Trophoblast cell (in vitro differentiated cells and primary cell): ENCODE measurements around the gene EXOC3L2.
A peak's percentile ranks its signal among the peaks of the same experiment; 100 is the strongest.

Experiments
- DNase-seq, 2 donors: peaks; one replicate each; pipeline ENCODE4 v3.0.0-alpha.2; 2016
- H2AFZ ChIP-seq: 2 replicates; pipeline ENCODE4 v1.6.1; 2013; ENCODE audit warnings: low read length, moderate library complexity, mild to moderate bottlenecking; ENCODE audit not compliant: insufficient read depth, poor library complexity
- H2AK5ac ChIP-seq: 2 replicates; pipeline ENCODE4 v1.6.1; 2013; ENCODE audit warnings: mild to moderate bottlenecking, low read length
- H2BK120ac ChIP-seq: 2 replicates; pipeline ENCODE4 v1.6.1; 2013; ENCODE audit warnings: low read length, mild to moderate bottlenecking, moderate library complexity; ENCODE audit not compliant: insufficient read depth, poor library complexity
- H2BK12ac ChIP-seq: 2 replicates; pipeline ENCODE4 v1.6.1; 2013; ENCODE audit warnings: mild to moderate bottlenecking, low read length, moderate library complexity
- H2BK5ac ChIP-seq: 2 replicates; pipeline ENCODE4 v1.6.1; 2013; ENCODE audit warnings: low read length, low read depth, moderate library complexity, mild to moderate bottlenecking; ENCODE audit not compliant: poor library complexity
- H3K14ac ChIP-seq: 2 replicates; pipeline ENCODE4 v1.6.1; 2013; ENCODE audit warnings: mild to moderate bottlenecking, low read length
- H3K18ac ChIP-seq: 2 replicates; pipeline ENCODE4 v1.6.1; 2013; ENCODE audit warnings: mild to moderate bottlenecking, low read length
- H3K23ac ChIP-seq: 2 replicates; pipeline ENCODE4 v1.6.1; 2013; ENCODE audit warnings: low read length
- H3K27ac ChIP-seq: 2 replicates; pipeline ENCODE4 v1.5.1; 2013; ENCODE audit warnings: low read depth, mild to moderate bottlenecking, inconsistent platforms, low read length, moderate library complexity
- H3K27me3 ChIP-seq: 2 replicates; pipeline ENCODE4 v1.6.1; 2013; ENCODE audit warnings: inconsistent platforms, mild to moderate bottlenecking, low read length, moderate library complexity; ENCODE audit not compliant: insufficient read depth
- H3K36me3 ChIP-seq, 2 experiments: 1 replicate in 1 of 2; 2 replicates in 1 of 2; pipeline ENCODE4 v1.6.1; 2013; ENCODE audit warnings: low read length in 2 of 2, mild to moderate bottlenecking in 2 of 2, moderate library complexity in 1 of 2; ENCODE audit not compliant: insufficient read depth in 2 of 2, control insufficient read depth in 1 of 2
- H3K4ac ChIP-seq: 2 replicates; pipeline ENCODE4 v1.6.1; 2013; ENCODE audit warnings: low read depth, mild to moderate bottlenecking, low read length, moderate library complexity
- H3K4me1 ChIP-seq, 2 experiments: 1 replicate in 1 of 2; 2 replicates in 1 of 2; pipeline ENCODE4 v1.6.1; 2013; ENCODE audit warnings: low read length in 2 of 2, mild to moderate bottlenecking in 2 of 2, moderate library complexity in 1 of 2; ENCODE audit not compliant: insufficient read depth in 2 of 2, control insufficient read depth in 1 of 2
- H3K4me2 ChIP-seq: 2 replicates; pipeline ENCODE4 v1.6.1; 2013; ENCODE audit warnings: inconsistent platforms, mild to moderate bottlenecking, low read length, moderate library complexity
- H3K4me3 ChIP-seq: 2 replicates; pipeline ENCODE4 v1.5.1; 2013; ENCODE audit warnings: mild to moderate bottlenecking, low read depth, low read length, inconsistent platforms
- H3K79me1 ChIP-seq: one replicate; pipeline ENCODE4 v1.6.1; 2013; ENCODE audit warnings: low read length
- H3K79me2 ChIP-seq: 2 replicates; pipeline ENCODE4 v1.6.1; 2013; ENCODE audit warnings: low read length, mild to moderate bottlenecking; ENCODE audit not compliant: control insufficient read depth, insufficient read depth, poor library complexity
- H3K9ac ChIP-seq: 2 replicates; pipeline ENCODE4 v1.6.1; 2013; ENCODE audit warnings: mild to moderate bottlenecking, low read length
- H3K9me3 ChIP-seq: 2 replicates; pipeline ENCODE4 v1.6.1; 2013; ENCODE audit warnings: low read depth, mild to moderate bottlenecking, control low read depth, inconsistent platforms, low read length; ENCODE audit not compliant: insufficient read depth
- H4K12ac ChIP-seq: 2 replicates; pipeline ENCODE4 v1.6.1; 2013; ENCODE audit warnings: low read depth, mild to moderate bottlenecking, low read length, moderate library complexity
- H4K8ac ChIP-seq: 2 replicates; pipeline ENCODE4 v1.6.1; 2013; ENCODE audit warnings: low read depth, mild to moderate bottlenecking, low read length, moderate library complexity
- H4K91ac ChIP-seq: one replicate; pipeline ENCODE4 v1.6.1; 2013; ENCODE audit warnings: low read depth, mild to moderate bottlenecking, low read length, moderate library complexity
- WGBS: extraction: QIAGEN DNeasy Blood & Tissue Kit; methylation state at CpG from one replicate; pipeline ENCODE4 v1.1.7; 2013; ENCODE audit warnings: missing lambda C conversion rate; ENCODE audit not compliant: insufficient read length, insufficient coverage; ENCODE audit errors: extremely low coverage; 5-methylcytosine and 5-hydroxymethylcytosine counted together

The EXOC3L2 gene

GRCh38 chr19:45180936-45181335 lies 64.3 kb downstream of the EXOC3L2 start:
- H2BK12ac ChIP-seq = no peak overlapping the region
- H3K79me1 ChIP-seq = peaks cover 14% of the 10 kb centered on the region
- no peak overlapping the region for H2AFZ ChIP-seq
- no peaks in the 10 kb centered on the region for H3K36me3 ChIP-seq
- H4K91ac ChIP-seq = no peak overlapping the region
- no peaks in the 10 kb centered on the region for H3K27me3 ChIP-seq
- no peak overlapping the region for H2BK5ac ChIP-seq
- H4K8ac ChIP-seq = no peak overlapping the region
- peaks cover 12% of the 10 kb centered on the region for H3K79me2 ChIP-seq
- no peak overlapping the region for H3K4ac ChIP-seq
- H3K9me3 ChIP-seq = peaks cover 2% of the 10 kb centered on the region
- H3K23ac ChIP-seq = no peak overlapping the region
- H3K4me3 ChIP-seq = no peak overlapping the region
- no peak overlapping the region for H4K12ac ChIP-seq
- peak overlapping the region; percentile 7 for H3K18ac ChIP-seq
- WGBS = no CpG with 5 or more reads among the region's 7 CpGs
- no peak overlapping the region for H2AK5ac ChIP-seq
- peaks cover 6 to 7% of the 10 kb centered on the region in 2 experiments for H3K4me1 ChIP-seq
- H3K9ac ChIP-seq = no peak overlapping the region
- no peak overlapping the region for H2BK120ac ChIP-seq
- no peak overlapping the region for H3K27ac ChIP-seq
- no peak for DNase-seq
- H3K4me2 ChIP-seq = no peak overlapping the region
- no peak overlapping the region for H3K14ac ChIP-seq

GRCh38 chr19:45179892-45180370 lies 65.3 kb downstream of the EXOC3L2 start:
- Histone ChIP-seq H3K4me3 (peak overlapping the region; percentile 86), H4K91ac (peak overlapping the region; percentile 76), H3K23ac (no peak overlapping the region), H2BK120ac (peak overlapping the region; percentile 77), H2AK5ac (peak overlapping the region; percentile 66), H3K79me1 (peaks cover 14% of the 10 kb centered on the region), H3K27me3 (no peaks in the 10 kb centered on the region), H3K9me3 (no peaks in the 10 kb centered on the region), H3K14ac (peak overlapping the region; percentile 81), H4K8ac (peak overlapping the region; percentile 89), H3K36me3 (no peaks in the 10 kb centered on the region), H3K79me2 (peaks cover 12% of the 10 kb centered on the region), H3K4me2 (peak overlapping the region; percentile 72), H2BK12ac (peak overlapping the region; percentile 20), H2AFZ (peak overlapping the region; percentile 62), H4K12ac (peak overlapping the region; percentile 74), H3K27ac (no peak overlapping the region), H3K4ac (peak overlapping the region; percentile 76), H3K4me1 (peaks cover 6 to 7% of the 10 kb centered on the region in 2 experiments), H3K18ac (peak overlapping the region; percentile 86), H3K9ac (no peak overlapping the region), H2BK5ac (peak overlapping the region; percentile 46)
- WGBS = no CpG with 5 or more reads among the region's 9 CpGs
- DNase-seq = no peak

DNA sequence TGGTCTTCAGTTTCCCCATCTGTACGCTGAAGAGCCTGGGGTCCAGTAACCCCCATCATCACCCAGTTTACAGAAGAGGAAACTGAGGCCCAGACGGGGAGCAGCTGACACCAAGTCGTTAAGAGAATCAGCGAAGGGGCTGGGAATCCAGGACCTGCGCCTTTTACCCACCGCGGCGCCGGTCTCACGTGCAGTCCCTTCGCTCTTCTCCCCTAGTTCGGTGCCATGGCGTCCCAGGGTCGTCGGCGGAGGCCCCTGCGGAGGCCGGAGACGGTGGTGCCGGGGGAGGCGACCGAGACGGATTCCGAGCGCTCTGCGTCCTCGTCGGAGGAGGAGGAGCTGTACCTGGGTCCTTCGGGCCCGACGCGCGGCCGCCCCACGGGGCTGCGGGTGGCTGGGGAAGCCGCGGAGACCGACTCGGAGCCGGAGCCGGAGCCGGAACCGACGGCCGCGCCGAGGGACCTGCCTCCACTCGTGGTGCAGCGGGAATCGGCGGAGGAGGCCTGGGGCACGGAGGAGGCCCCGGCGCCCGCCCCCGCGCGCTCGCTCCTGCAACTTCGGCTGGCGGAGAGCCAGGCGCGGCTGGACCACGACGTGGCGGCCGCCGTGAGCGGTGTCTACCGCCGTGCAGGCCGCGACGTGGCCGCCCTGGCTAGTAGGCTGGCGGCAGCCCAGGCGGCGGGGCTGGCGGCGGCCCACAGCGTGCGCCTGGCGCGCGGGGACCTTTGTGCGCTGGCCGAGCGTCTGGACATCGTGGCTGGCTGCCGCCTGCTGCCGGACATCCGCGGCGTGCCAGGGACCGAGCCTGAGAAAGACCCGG lies 65.9 kb downstream of the EXOC3L2 start:
- Histone ChIP-seq H3K27me3 (no peaks in the 10 kb centered on the region), H4K8ac (peak overlapping the region; percentile 89)

DNA sequence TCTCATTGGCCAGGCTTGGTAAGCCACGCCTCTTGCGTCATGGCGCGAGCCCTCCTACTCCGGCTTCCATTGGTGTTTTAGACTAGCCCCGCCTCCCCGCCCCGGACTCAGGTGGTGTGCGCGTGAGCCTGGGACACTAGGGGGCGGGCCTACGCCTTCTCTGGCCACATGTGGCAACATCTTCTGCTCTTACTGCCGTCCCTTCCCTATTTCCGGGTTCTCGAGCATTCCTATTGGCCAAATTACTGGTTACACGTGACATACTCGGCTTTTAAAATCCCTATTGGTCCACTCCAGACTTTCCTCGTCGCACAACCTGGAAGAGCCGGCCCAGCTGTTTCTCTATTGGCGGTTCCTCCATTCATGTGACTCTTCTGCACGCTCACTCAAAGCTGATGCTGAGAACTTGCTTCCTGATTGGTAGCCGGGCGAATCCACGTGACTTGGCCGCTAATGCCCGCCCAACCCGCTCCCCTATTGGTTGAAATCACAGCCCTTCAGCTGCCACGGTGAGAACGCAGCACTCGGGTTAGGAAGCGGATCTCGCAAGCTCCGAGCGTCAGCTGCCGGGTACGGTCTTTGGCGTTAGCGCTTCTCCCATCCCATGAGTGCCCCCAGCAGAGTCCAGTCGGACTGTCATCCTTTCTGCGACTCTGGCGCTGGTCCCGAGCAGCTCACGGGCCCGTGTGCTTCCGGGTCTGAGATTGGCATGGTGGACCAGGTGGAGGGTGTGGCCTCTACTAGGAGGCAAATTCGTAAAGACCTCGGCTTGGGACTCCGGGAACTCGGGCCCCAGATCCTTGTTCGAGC lies 66.7 kb downstream of the EXOC3L2 start, which contains the start of gene BLOC1S3:
BLOC1S3 (plus strand) TSS at position 523 of the 810 bp plus-strand sequence. CDS start 513 bp downstream, outside the sequence.
- Histone ChIP-seq H3K23ac (no peak within 1 kb of the TSS), H2BK12ac (peak within 1 kb of the TSS; percentile 20), H3K4ac (peak within 1 kb of the TSS; percentile 76), H3K27ac (peak within 1 kb of the TSS; percentile 59), H2BK5ac (peak within 1 kb of the TSS; percentile 79), H4K8ac (peak within 1 kb of the TSS; percentile 89), H3K14ac (peak within 1 kb of the TSS; percentile 81), H2AK5ac (peak within 1 kb of the TSS; percentile 66), H2AFZ (peak within 1 kb of the TSS; percentile 95), H3K9me3 (no peaks in the 10 kb centered on the region), H3K4me1 (peaks cover 6 to 7% of the 10 kb centered on the region in 2 experiments), H3K27me3 (no peaks in the 10 kb centered on the region), H4K91ac (peak within 1 kb of the TSS; percentile 76), H3K4me3 (peak within 1 kb of the TSS; percentile 90), H2BK120ac (peak within 1 kb of the TSS; percentile 77), H3K36me3 (no peaks in the 10 kb centered on the region), H3K79me1 (peaks cover 14% of the 10 kb centered on the region), H4K12ac (peak within 1 kb of the TSS; percentile 74), H3K18ac (peak within 1 kb of the TSS; percentile 86), H3K79me2 (peaks cover 12% of the 10 kb centered on the region), H3K4me2 (peak within 1 kb of the TSS; percentile 78), H3K9ac (peak within 1 kb of the TSS; percentile 82)
- WGBS = no CpG with 5 or more reads among the region's 51 CpGs
- peak; percentile 100 for DNase-seq

More for the DNA sequence above, 65.9 kb downstream of the EXOC3L2 start:
- H3K4me3 ChIP-seq = peak overlapping the region; percentile 86
- H3K79me2 ChIP-seq = peaks cover 12% of the 10 kb centered on the region
- peak overlapping the region; percentile 76 for H3K4ac ChIP-seq
- peak overlapping the region; percentile 81 for H3K14ac ChIP-seq
- H2BK12ac ChIP-seq = peak overlapping the region; percentile 20
- H3K18ac ChIP-seq = peak overlapping the region; percentile 86
- H3K27ac ChIP-seq = peak overlapping the region; percentile 55
- H2BK120ac ChIP-seq = peak overlapping the region; percentile 77
- DNase-seq = peak; percentile 21 to 49
- no peaks in the 10 kb centered on the region for H3K36me3 ChIP-seq
- peak overlapping the region; percentile 74 for H4K12ac ChIP-seq
- no peaks in the 10 kb centered on the region for H3K9me3 ChIP-seq
- H3K23ac ChIP-seq = no peak overlapping the region
- H3K4me2 ChIP-seq = peak overlapping the region; percentile 72
- H2BK5ac ChIP-seq = peak overlapping the region; percentile 79
- peaks cover 14% of the 10 kb centered on the region for H3K79me1 ChIP-seq
- H4K91ac ChIP-seq = peak overlapping the region; percentile 76
- peaks cover 6 to 7% of the 10 kb centered on the region in 2 experiments for H3K4me1 ChIP-seq
- peak overlapping the region; percentile 66 for H2AK5ac ChIP-seq
- peak overlapping the region; percentile 62 for H2AFZ ChIP-seq
- WGBS = no CpG with 5 or more reads among the region's 97 CpGs
- peak overlapping the region; percentile 67 for H3K9ac ChIP-seq
